Mucosa of rectum (tissue), 2 donors: ENCODE results near the gene GMIP.

Experiments
- H3K27ac ChIP-seq, 2 donors: one replicate each; pipeline ENCODE4 v1.7.0; 2013; ENCODE audit warnings: inconsistent platforms in 2 of 2, low read depth in 2 of 2, low read length in 2 of 2
- H3K27me3 ChIP-seq, 2 donors: one replicate each; pipeline ENCODE4 v1.7.0; 2013; ENCODE audit warnings: low read length in 2 of 2; ENCODE audit not compliant: control insufficient read depth in 2 of 2, insufficient read depth in 2 of 2
- H3K36me3 ChIP-seq, 2 donors: one replicate each; pipeline ENCODE4 v1.7.0; 2013; ENCODE audit warnings: low read length in 2 of 2; ENCODE audit not compliant: control insufficient read depth in 2 of 2, insufficient read depth in 2 of 2
- H3K4me1 ChIP-seq, 2 donors: one replicate each; pipeline ENCODE4 v1.7.0; 2013; ENCODE audit warnings: low read length in 2 of 2, mild to moderate bottlenecking in 1 of 2; ENCODE audit not compliant: control insufficient read depth in 2 of 2, insufficient read depth in 2 of 2
- H3K4me3 ChIP-seq, 2 donors: one replicate each; pipeline ENCODE4 v1.7.0; 2013; ENCODE audit warnings: low read length in 2 of 2
- H3K9ac ChIP-seq, 2 donors: one replicate each; pipeline ENCODE4 v1.7.0; 2013; ENCODE audit warnings: low read length in 2 of 2, low read depth in 1 of 2, mild to moderate bottlenecking in 1 of 2
- H3K9me3 ChIP-seq, 2 donors: one replicate each; pipeline ENCODE4 v1.7.0; 2013; ENCODE audit warnings: low read length in 2 of 2; ENCODE audit not compliant: control insufficient read depth in 2 of 2
- donor health status: healthy.
- donor health status: Normal muscosa, but diverticular disease.

Gene GMIP

DNA sequence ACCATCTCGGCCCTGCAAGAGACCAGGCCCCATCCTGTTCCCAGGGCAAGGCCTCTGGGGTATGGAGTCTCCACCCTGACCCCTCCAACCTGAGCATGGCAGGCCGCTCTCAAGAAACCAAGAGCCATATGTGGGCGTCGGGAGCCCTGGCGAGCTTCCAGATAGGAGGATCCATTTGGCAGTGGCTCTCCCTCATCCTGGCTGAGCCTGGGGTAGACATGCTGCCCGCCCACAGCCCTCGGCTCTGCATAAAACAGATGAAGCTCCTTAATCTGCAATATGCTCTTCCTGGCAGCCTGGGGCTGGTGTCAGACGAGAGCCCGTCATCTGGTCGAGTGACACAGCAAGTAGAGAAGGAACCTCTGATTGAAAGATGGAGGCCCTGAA lies 13.9 kb upstream of the GMIP start:
- Histone ChIP-seq H3K27ac (no peak overlapping the region), H3K27me3 (no peaks in the 10 kb centered on the region), H3K9ac (no peak overlapping the region), H3K4me3 (no peak overlapping the region), H3K36me3 (peaks cover 51 to 72% of the 10 kb centered on the region in 2 donors), H3K4me1 (peaks cover 12 to 13% of the 10 kb centered on the region in 2 donors), H3K9me3 (no peaks in the 10 kb centered on the region)

DNA sequence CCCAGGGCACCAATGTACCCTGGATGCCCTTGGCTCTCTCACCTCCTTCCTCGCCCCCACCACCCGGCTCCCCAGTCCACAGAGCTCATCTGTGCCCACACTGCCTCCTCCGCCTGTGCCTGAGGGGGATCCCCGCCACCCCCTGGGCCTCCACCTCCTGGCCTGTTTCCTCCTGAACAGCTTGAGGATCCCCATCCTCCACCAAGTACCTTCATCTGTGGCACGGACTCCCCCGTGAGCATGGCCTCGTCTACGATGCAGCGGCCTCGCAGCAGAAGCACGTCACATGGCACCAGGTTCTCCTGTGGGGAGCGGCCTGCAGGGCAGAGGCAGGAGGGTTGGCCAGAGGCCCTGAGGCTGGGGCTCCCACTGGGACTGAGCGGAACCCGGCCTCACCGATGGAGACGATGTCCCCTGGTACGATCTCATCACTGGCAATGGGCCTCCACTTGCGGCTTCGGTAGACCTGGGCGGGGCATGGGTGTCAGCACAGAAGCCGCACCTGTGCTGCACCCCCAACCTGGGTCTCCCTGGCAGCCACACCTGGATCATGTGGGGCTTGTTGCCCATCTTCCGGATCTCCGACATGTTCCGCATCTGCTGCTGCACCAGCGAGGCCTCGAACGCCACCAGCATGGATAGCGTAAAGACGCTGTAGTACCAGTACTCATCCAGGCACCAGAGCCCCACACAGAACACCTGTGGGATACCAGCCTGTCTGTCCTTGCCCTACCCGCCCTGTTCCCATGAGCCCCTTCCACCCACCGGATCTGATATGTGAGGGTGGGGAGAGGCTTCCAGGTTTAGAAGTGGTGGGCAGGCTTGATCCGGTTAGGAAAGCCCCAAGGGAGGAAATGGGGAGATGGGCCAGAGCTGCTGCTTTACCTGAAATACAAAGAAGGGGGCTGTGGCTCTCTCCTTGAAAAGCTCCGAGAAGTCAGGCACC lies 13.3 kb upstream of the GMIP start:
- Histone ChIP-seq H3K4me3 (no peak overlapping the region), H3K4me1 (peaks cover 5 to 8% of the 10 kb centered on the region in 2 donors), H3K36me3 (peaks cover 57 to 76% of the 10 kb centered on the region in 2 donors), H3K27ac (no peak overlapping the region), H3K9me3 (no peaks in the 10 kb centered on the region), H3K27me3 (no peaks in the 10 kb centered on the region), H3K9ac (no peak overlapping the region)

DNA sequence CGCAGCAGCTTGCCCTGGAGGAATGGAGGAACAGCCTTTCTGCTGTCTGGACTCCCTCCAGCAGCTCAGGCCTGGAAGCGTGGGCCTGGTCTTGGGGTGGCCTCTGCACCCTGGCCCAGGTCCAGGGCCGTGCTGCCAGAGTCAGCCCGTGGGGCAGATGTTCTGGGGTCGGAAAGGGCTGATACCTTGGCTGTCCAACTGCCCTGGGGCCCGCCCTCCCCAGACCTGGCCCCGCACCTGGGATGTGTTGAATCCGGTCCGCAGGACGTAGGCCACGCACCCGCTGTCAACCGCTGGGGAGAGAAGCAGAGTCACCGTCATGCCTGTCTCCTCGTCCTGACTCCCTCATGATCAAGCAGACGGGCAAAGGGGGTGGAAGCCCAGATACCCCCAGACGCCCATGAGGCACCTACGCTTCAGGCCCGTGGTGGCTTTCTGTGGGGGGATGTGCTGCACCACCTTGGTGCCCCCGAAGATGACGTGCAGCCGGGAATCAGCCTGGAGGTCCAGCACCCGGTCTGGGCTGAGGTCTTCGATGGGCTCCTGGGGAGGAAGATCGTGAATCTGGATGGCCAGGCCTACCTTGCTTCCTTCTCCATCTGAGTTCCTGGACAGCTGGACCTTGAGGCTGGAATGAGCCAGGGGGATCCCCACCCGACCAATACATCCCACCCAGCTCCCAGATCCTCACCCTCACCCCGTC lies 12.3 kb upstream of the GMIP start:
- Histone ChIP-seq H3K4me3 (no peak overlapping the region), H3K27me3 (no peaks in the 10 kb centered on the region), H3K27ac (no peak overlapping the region), H3K36me3 (peaks cover 66 to 85% of the 10 kb centered on the region in 2 donors), H3K9me3 (no peaks in the 10 kb centered on the region), H3K9ac (no peak overlapping the region), H3K4me1 (no peaks in the 10 kb centered on the region)

- Histone ChIP-seq H3K9ac (no peak overlapping the region), H3K9me3 (no peaks in the 10 kb centered on the region), H3K4me1 (no peaks in the 10 kb centered on the region), H3K27me3 (no peaks in the 10 kb centered on the region), H3K4me3 (no peak overlapping the region), H3K27ac (no peak overlapping the region), H3K36me3 (peaks cover 72 to 88% of the 10 kb centered on the region in 2 donors)
Observed at GRCh38 chr19:19655051-19655594, 11.7 kb upstream of the GMIP start.

DNA sequence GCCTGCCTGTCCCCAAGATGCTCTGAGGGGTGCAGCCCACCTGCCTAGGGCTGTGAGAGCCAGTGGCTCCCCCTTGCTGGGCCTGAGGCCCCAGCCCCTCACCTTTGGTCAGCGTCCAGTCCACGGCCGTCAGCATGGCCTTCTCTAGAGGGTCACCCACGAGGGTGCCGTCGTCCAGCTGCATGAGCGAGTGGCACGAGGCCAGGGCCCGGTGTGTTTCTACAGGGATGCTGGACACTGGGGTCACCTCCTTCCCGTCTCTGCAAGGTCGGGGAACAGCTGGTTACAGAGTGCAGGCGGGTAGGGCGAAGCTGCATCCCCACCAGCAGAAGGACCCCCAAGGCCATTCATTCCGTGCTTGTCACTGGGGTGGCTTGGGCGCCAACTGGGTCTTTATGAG lies 11.0 kb upstream of the GMIP start:
- Histone ChIP-seq H3K27me3 (no peaks in the 10 kb centered on the region), H3K27ac (no peak overlapping the region), H3K4me1 (no peaks in the 10 kb centered on the region), H3K4me3 (no peak overlapping the region), H3K9me3 (no peaks in the 10 kb centered on the region), H3K9ac (no peak overlapping the region), H3K36me3 (peaks cover 75 to 83% of the 10 kb centered on the region in 2 donors)

DNA sequence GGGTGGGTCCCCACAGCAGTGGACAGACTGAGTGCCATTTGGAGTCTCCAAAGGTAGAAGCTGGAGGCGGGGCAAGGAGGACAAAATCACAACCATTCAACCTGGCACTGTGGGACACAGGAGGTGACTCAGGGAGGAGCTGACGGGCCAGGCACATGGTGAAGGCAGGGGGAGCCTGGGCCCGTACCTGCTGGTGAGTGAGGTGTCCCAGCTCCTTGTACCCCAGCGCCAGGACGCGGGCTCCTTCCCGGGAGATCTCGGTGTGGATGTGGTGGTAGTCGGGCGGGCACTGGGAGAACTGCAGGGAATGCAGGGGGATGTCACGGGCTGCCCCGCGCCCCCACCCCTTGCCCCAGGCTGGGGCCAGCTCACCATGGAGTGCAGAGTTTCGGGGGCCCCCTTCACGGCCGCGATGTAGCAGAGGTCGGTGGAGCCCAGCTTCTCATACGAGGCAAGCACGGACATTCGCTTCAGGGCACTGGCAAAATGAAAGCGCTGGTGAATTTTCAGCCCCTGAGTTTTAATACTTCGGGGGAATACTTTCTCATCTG lies 10.2 kb upstream of the GMIP start:
- Histone ChIP-seq H3K36me3 (peaks cover 79 to 83% of the 10 kb centered on the region in 2 donors), H3K4me1 (no peaks in the 10 kb centered on the region), H3K9me3 (no peaks in the 10 kb centered on the region), H3K27ac (no peak overlapping the region), H3K27me3 (no peaks in the 10 kb centered on the region), H3K4me3 (no peak overlapping the region), H3K9ac (no peak overlapping the region)

GRCh38 chr19:19652482-19653295 lies 9.2 kb upstream of the GMIP start:
- Histone ChIP-seq H3K9ac (no peak overlapping the region), H3K9me3 (no peaks in the 10 kb centered on the region), H3K27me3 (no peaks in the 10 kb centered on the region), H3K27ac (no peak overlapping the region), H3K36me3 (peaks cover 74 to 79% of the 10 kb centered on the region in 2 donors), H3K4me3 (no peak overlapping the region), H3K4me1 (no peaks in the 10 kb centered on the region)

- no peaks in the 10 kb centered on the region for H3K9me3 ChIP-seq
- peaks cover 75 to 79% of the 10 kb centered on the region in 2 donors for H3K36me3 ChIP-seq
- H3K27ac ChIP-seq: no peak overlapping the region
- H3K4me1 ChIP-seq: no peaks in the 10 kb centered on the region
- no peak overlapping the region for H3K4me3 ChIP-seq
- no peaks in the 10 kb centered on the region for H3K27me3 ChIP-seq
- H3K9ac ChIP-seq: no peak overlapping the region
Observed at GRCh38 chr19:19651076-19651475, 7.6 kb upstream of the GMIP start.

DNA sequence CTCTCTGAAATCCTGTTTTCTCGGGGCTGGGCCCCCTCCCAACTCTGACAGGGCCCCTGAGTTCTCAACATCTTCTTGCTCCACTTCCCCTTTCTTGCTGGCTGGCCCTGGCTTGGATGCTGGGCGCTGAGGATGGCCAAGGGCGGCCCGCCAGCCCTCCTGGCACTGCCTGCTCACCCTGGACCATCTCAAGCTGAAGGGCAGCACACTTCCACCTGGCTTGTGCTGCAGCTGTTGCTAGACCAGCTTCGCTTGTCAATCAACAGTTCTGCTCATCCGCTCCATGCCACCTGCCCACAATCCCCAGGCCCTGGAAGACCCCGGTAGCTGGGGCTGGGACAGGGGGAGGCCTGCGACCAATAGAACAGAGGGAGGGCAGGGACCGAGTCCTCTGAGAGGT lies 6.9 kb upstream of the GMIP start:
- Histone ChIP-seq H3K4me3 (no peak overlapping the region), H3K4me1 (no peaks in the 10 kb centered on the region), H3K27ac (no peak overlapping the region), H3K9ac (no peak overlapping the region), H3K36me3 (peaks cover 76 to 78% of the 10 kb centered on the region in 2 donors), H3K27me3 (no peaks in the 10 kb centered on the region), H3K9me3 (no peaks in the 10 kb centered on the region)
